ENCODE data around the gene BGN.
A peak's percentile ranks its signal among the peaks of the same experiment; 100 is the strongest.

Gene BGN

GRCh38 chrX:153486171-153486570, 8.6 kb upstream of the BGN start:
- no peak for DNase-seq

- no peak for DNase-seq
Observed at GRCh38 chrX:153487590-153488071, 7.1 kb upstream of the BGN start.

- no peak for DNase-seq
Observed at GRCh38 chrX:153488231-153488914, 6.4 kb upstream of the BGN start.

GRCh38 chrX:153490217-153490930, 4.4 kb upstream of the BGN start:
- no peak for DNase-seq

GRCh38 chrX:153491351-153491914, 3.3 kb upstream of the BGN start:
- DNase-seq, result no peak

- no peak for DNase-seq
Observed at GRCh38 chrX:153491918-153492317, 2.9 kb upstream of the BGN start.

GRCh38 chrX:153492543-153492942, 2.2 kb upstream of the BGN start:
- no peak for DNase-seq

GRCh38 chrX:153493085-153493484, 1.7 kb upstream of the BGN start:
- no peak for DNase-seq

GRCh38 chrX:153494061-153494460, 719 bp upstream of the BGN start:
- DNase-seq, result no peak

- no peak for DNase-seq
Observed at GRCh38 chrX:153495362-153495751, 577 bp downstream of the BGN start.

GRCh38 chrX:153495903-153496589, 1.3 kb downstream of the BGN start:
- no peak for DNase-seq

- DNase-seq, result no peak
Observed at GRCh38 chrX:153496590-153496959, 1.8 kb downstream of the BGN start.

- DNase-seq, result no peak
Observed at GRCh38 chrX:153498453-153498852, 3.7 kb downstream of the BGN start.

GRCh38 chrX:153499341-153499740, 4.6 kb downstream of the BGN start:
- DNase-seq, result no peak

- DNase-seq, result no peak
Observed at GRCh38 chrX:153499876-153500275, 5.1 kb downstream of the BGN start.

- DNase-seq, result no peak
Observed at GRCh38 chrX:153500676-153501280, 6.0 kb downstream of the BGN start.

GRCh38 chrX:153501530-153501929, 6.8 kb downstream of the BGN start:
- no peak for DNase-seq

- no peak for DNase-seq
Observed at GRCh38 chrX:153502131-153502530, 7.4 kb downstream of the BGN start.

- DNase-seq, result no peak
Observed at GRCh38 chrX:153502796-153503195, 8.0 kb downstream of the BGN start.

- no peak for DNase-seq
Observed at GRCh38 chrX:153504445-153505016, 9.8 kb downstream of the BGN start.

- no peak for DNase-seq
Observed at GRCh38 chrX:153505361-153505760, 10.6 kb downstream of the BGN start.

GRCh38 chrX:153507484-153508178, 12.9 kb downstream of the BGN start:
- DNase-seq, result peak; percentile 90

Data from CD4-positive, alpha-beta T cell treated with Interleukin-17A for 4 hours (primary cell).